ENCODE measurements around the gene RRBP1.
A peak's percentile ranks its signal among the peaks of the same experiment; 100 is the strongest.

RRBP1 gene

GRCh38 chr20:17682103-17682888, at the start of gene RRBP1:
Gene RRBP1, minus strand, starts transcription at chr20:17682242. Its CDS starts 21,735 bp downstream, at chr20:17660507.
- H3K4me3 Mint-ChIP-seq = peak within 1 kb of the TSS; percentile 82 to 89 (median 84)
- peaks cover 32% of the 10 kb centered on the region for H3K4me1 Mint-ChIP-seq
- peaks cover 9% of the 10 kb centered on the region for H3K36me3 Mint-ChIP-seq (ENCODE audit: low read depth)
- peaks cover 8% of the 10 kb centered on the region for H3K27me3 Mint-ChIP-seq (ENCODE audit: low read depth)
- H3K9me3 Mint-ChIP-seq = peaks cover 6% of the 10 kb centered on the region
- TF ChIP-seq CTCF (IDR thresholded peaks at IDR 0.05; ENCODE audit: unreplicated experiment in 3 of 3) = peak; percentile 62 to 78 (median 69)
- H3K27ac Mint-ChIP-seq = peak within 1 kb of the TSS; percentile 67 to 89 (median 86)

GRCh38 chr20:17731233-17731632, 49.2 kb upstream of the RRBP1 start:
- Mint-ChIP-seq H3K27ac (no peak overlapping the region), H3K27me3 (ENCODE audit: low read depth) (peaks cover 15% of the 10 kb centered on the region), H3K36me3 (ENCODE audit: low read depth) (no peaks in the 10 kb centered on the region), H3K9me3 (peaks cover 5% of the 10 kb centered on the region), H3K4me1 (peaks cover 11% of the 10 kb centered on the region), H3K4me3 (no peak overlapping the region)
- TF ChIP-seq CTCF (IDR thresholded peaks at IDR 0.05; ENCODE audit: unreplicated experiment in 3 of 3) = no peak

- Mint-ChIP-seq H3K27ac (no peak overlapping the region), H3K27me3 (ENCODE audit: low read depth) (peaks cover 15% of the 10 kb centered on the region), H3K36me3 (ENCODE audit: low read depth) (no peaks in the 10 kb centered on the region), H3K4me3 (no peak overlapping the region), H3K9me3 (no peaks in the 10 kb centered on the region), H3K4me1 (peaks cover 9% of the 10 kb centered on the region)
- no peak for TF ChIP-seq CTCF (IDR thresholded peaks at IDR 0.05; ENCODE audit: unreplicated experiment in 3 of 3)
Observed at GRCh38 chr20:17730071-17730470, 48.0 kb upstream of the RRBP1 start.

GRCh38 chr20:17728074-17728473, 46.0 kb upstream of the RRBP1 start:
- TF ChIP-seq CTCF (IDR thresholded peaks at IDR 0.05; ENCODE audit: unreplicated experiment in 3 of 3) = no peak
- Mint-ChIP-seq H3K36me3 (ENCODE audit: low read depth) (no peaks in the 10 kb centered on the region), H3K9me3 (no peaks in the 10 kb centered on the region), H3K4me3 (no peak overlapping the region), H3K27ac (no peak overlapping the region), H3K4me1 (no peaks in the 10 kb centered on the region), H3K27me3 (ENCODE audit: low read depth) (peaks cover 17% of the 10 kb centered on the region)

GRCh38 chr20:17727351-17727750, 45.3 kb upstream of the RRBP1 start:
- no peaks in the 10 kb centered on the region for H3K4me1 Mint-ChIP-seq
- peaks cover 24% of the 10 kb centered on the region for H3K27me3 Mint-ChIP-seq (ENCODE audit: low read depth)
- no peak overlapping the region for H3K4me3 Mint-ChIP-seq
- no peaks in the 10 kb centered on the region for H3K9me3 Mint-ChIP-seq
- H3K27ac Mint-ChIP-seq = no peak overlapping the region
- no peaks in the 10 kb centered on the region for H3K36me3 Mint-ChIP-seq (ENCODE audit: low read depth)
- no peak for TF ChIP-seq CTCF (IDR thresholded peaks at IDR 0.05; ENCODE audit: unreplicated experiment in 3 of 3)

GRCh38 chr20:17726902-17727301, 44.9 kb upstream of the RRBP1 start:
- no peaks in the 10 kb centered on the region for H3K36me3 Mint-ChIP-seq (ENCODE audit: low read depth)
- H3K27ac Mint-ChIP-seq = no peak overlapping the region
- TF ChIP-seq CTCF (IDR thresholded peaks at IDR 0.05; ENCODE audit: unreplicated experiment in 3 of 3) = no peak
- peaks cover 24% of the 10 kb centered on the region for H3K27me3 Mint-ChIP-seq (ENCODE audit: low read depth)
- H3K4me1 Mint-ChIP-seq = no peaks in the 10 kb centered on the region
- H3K4me3 Mint-ChIP-seq = no peak overlapping the region
- no peaks in the 10 kb centered on the region for H3K9me3 Mint-ChIP-seq
